ENCODE results near the gene LUC7L. TPM values are rescaled to one million over a fixed set of nuclear protein-coding genes. Genes with fewer than 3 reads are reported as not detected.

The LUC7L gene
- total RNA-seq = 29.8 and 30.0 TPM in 2 replicates

DNA sequence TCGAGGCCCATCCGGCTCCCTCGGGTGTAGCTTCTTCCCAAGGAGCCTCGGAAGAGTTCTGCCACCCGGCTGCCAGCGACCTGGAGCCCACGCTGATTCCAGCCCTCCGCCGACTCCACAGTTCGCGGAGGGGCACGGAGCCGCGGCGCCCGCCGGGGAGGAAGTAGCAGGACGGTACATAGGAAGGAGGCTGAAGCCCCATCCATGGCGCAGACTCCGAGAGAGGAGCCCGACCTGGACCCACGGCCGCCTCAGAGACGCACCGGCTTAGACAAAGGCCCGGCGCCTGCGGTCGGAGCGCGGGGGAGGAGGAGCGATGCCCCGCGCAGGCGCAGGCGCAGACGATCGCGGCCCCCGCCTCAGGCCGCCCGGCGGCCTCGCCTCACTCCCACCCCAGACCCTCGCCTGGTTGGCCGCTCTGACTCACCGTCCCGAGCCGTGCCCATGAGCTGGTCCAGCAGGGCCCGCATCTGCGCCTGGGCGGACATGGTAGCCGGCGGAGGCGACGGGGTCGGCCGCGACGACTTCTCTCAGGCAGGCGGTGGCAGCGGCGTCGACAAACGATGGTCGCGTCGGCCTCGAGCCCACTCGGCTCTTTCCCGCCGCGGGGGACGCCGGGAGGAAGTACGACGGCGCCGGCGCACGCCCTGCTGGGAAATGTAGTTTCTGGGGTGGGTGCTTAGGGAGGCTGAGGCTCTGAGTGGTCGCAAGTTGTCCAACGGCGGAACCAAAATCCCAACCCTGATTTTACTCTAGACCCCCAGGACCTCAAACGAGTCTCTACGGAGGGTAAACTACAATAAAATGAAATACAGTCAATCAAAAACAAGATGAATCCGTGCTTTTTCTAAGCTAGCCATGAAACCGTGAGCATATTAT, at the start of gene LUC7L:
TSS of gene LUC7L (minus strand) at position 598 of the 879 bp plus-strand sequence. CDS start at position 488, 110 bp downstream.

DNA sequence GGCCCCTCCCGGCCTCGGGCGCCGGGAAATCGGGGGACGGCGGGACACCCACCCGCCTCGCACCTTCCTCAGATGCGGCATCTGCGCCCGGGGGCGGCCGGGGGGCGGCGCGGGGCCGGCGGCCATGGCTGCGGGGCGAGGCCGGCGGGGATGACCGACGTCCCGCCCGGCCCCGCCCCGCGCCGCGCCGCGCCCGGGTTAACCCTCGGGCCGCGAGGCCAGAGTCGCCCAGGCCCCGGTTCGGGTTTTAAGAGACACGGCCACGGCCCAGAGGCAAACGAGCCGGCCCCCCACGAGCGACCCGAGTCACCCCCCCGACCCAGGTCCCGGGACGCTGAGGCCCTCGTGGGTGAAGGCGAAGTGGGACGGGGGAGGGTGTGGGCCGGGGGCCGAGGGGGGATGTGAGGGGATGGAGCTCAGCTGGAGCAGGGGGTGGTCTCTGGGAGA, 46.6 kb upstream of the LUC7L start, which contains the start of gene RGS11:
TSS of gene RGS11 (minus strand) at position 159 of the 447 bp plus-strand sequence. CDS start at position 126, 33 bp downstream.

DNA sequence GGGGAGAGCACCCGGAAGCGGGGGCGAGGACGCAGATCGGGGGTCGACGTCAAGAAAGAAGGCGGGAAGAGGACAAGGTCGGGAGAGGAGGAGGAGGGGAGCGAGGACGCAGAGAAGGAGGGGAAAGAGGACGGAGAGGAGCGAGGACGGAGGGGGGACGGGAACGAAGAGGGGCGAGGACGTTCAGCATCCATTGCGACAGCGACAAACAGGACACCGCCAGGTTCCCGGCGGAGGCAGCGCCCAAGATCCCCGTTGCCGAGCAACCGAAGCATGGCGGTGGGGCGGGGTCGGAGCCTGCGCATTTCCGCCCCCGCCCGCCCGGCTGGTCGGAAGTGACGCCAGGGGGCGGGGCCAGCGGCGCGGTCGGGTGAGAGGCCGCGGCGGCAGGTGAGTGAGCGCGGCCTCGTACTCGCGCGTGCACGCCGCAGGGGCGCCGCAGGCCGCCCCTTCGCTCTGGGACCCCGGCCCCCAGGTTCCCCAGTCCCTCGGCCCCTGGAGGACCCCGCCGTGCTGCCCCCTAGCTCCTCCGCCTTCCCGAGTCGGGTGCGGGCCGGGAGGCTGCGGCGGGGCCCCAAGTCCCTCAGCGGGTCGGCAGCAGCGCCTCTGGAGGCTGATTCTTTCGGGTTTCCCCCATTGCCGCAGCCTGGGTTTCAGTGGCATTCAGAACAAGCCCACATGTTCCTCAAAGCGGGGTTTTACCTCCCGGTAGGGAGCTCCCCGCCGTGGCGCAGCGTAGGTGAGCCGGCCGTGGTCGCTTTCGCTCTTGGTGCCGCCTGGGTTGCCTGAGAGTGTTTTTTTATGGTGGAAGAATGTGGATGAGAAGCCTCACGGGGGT, 5.4 kb upstream of the LUC7L start, which contains the start of gene FAM234A:
TSS of gene FAM234A (plus strand) at position 354 of the 838 bp plus-strand sequence. CDS start 19,593 bp downstream, outside the sequence.

GRCh38 chr16:180101-180675, 49.1 kb downstream of the LUC7L start, which contains the start of gene HBQ1:
TSS of gene HBQ1 (plus strand) at chr16:180459. CDS start at chr16:180487, 28 bp downstream.

DNA sequence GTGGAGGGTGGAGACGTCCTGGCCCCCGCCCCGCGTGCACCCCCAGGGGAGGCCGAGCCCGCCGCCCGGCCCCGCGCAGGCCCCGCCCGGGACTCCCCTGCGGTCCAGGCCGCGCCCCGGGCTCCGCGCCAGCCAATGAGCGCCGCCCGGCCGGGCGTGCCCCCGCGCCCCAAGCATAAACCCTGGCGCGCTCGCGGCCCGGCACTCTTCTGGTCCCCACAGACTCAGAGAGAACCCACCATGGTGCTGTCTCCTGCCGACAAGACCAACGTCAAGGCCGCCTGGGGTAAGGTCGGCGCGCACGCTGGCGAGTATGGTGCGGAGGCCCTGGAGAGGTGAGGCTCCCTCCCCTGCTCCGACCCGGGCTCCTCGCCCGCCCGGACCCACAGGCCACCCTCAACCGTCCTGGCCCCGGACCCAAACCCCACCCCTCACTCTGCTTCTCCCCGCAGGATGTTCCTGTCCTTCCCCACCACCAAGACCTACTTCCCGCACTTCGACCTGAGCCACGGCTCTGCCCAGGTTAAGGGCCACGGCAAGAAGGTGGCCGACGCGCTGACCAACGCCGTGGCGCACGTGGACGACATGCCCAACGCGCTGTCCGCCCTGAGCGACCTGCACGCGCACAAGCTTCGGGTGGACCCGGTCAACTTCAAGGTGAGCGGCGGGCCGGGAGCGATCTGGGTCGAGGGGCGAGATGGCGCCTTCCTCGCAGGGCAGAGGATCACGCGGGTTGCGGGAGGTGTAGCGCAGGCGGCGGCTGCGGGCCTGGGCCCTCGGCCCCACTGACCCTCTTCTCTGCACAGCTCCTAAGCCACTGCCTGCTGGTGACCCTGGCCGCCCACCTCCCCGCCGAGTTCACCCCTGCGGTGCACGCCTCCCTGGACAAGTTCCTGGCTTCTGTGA, 52.5 kb downstream of the LUC7L start, which contains the start of gene HBA1:
TSS of gene HBA1 (plus strand) at position 204 of the 906 bp plus-strand sequence. CDS start at position 241, 37 bp downstream.

DNA sequence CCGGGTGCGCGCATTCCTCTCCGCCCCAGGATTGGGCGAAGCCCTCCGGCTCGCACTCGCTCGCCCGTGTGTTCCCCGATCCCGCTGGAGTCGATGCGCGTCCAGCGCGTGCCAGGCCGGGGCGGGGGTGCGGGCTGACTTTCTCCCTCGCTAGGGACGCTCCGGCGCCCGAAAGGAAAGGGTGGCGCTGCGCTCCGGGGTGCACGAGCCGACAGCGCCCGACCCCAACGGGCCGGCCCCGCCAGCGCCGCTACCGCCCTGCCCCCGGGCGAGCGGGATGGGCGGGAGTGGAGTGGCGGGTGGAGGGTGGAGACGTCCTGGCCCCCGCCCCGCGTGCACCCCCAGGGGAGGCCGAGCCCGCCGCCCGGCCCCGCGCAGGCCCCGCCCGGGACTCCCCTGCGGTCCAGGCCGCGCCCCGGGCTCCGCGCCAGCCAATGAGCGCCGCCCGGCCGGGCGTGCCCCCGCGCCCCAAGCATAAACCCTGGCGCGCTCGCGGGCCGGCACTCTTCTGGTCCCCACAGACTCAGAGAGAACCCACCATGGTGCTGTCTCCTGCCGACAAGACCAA, 56.8 kb downstream of the LUC7L start, which contains the start of gene HBA2:
TSS of gene HBA2 (plus strand) at position 503 of the 568 bp plus-strand sequence. CDS start at position 540, 37 bp downstream.

GRCh38 chr16:165539-166374, 63.5 kb downstream of the LUC7L start, which contains the start of gene HBM:
TSS of gene HBM (plus strand) at chr16:165978. CDS start at chr16:165998, 20 bp downstream.

GRCh38 chr16:152141-153128, 76.8 kb downstream of the LUC7L start, which contains the start of gene HBZ:
TSS of gene HBZ (plus strand) at chr16:152644. CDS start at chr16:152910, 266 bp downstream.

Other genes starting within 250 kb of the LUC7L start
- 4.2 and 6.3 TPM in 2 replicates for gene POLR3K, start 175.8 kb downstream of the LUC7L start, total RNA-seq
- 22.5 and 26.7 TPM in 2 replicates for gene SNRNP25, start 175.6 kb downstream of the LUC7L start, total RNA-seq
- 42.1 and 50.4 TPM in 2 replicates for gene RHBDF1, start 156.8 kb downstream of the LUC7L start, total RNA-seq
- 216 and 263 TPM in 2 replicates for gene MPG, start 151.2 kb downstream of the LUC7L start, total RNA-seq
- 6.7 and 8.9 TPM in 2 replicates for gene NPRL3, start 90.8 kb downstream of the LUC7L start, total RNA-seq
- gene HBZ, start 76.8 kb downstream of the LUC7L start, total RNA-seq = not detected in 2 replicates
- not detected in 2 replicates for gene HBM, start 63.5 kb downstream of the LUC7L start, total RNA-seq
- not detected in 2 replicates for gene HBA2, start 56.6 kb downstream of the LUC7L start, total RNA-seq
- 5.8 TPM in 1 of 2 replicates, not detected in the other for gene HBA1, start 52.8 kb downstream of the LUC7L start, total RNA-seq
- gene HBQ1, start 49.0 kb downstream of the LUC7L start, total RNA-seq = not detected in 2 replicates
- 119 and 130 TPM in 2 replicates for gene FAM234A, start 5.4 kb upstream of the LUC7L start, total RNA-seq
- 4.9 and 5.2 TPM in 2 replicates for gene RGS11, start 46.5 kb upstream of the LUC7L start, total RNA-seq
- gene ARHGDIG, start 51.1 kb upstream of the LUC7L start, total RNA-seq = 2.2 and 2.3 TPM in 2 replicates
- 0.18 and 0.32 TPM in 2 replicates for gene PDIA2, start 53.7 kb upstream of the LUC7L start, total RNA-seq
- 16.2 and 21.5 TPM in 2 replicates for gene AXIN1, start 123.3 kb upstream of the LUC7L start, total RNA-seq
- 59.8 and 94.1 TPM in 2 replicates for gene MRPL28, start 141.1 kb upstream of the LUC7L start, total RNA-seq
- gene PGAP6, start 152.5 kb upstream of the LUC7L start, total RNA-seq = 40.1 and 47.3 TPM in 2 replicates
- gene NME4, start 167.8 kb upstream of the LUC7L start, total RNA-seq = 175 and 182 TPM in 2 replicates
- 9.6 and 16.8 TPM in 2 replicates for gene DECR2, start 172.4 kb upstream of the LUC7L start, total RNA-seq
- 32.1 and 33.0 TPM in 2 replicates for gene RAB11FIP3, start 196.2 kb upstream of the LUC7L start, total RNA-seq

Data from cardiac atrium fibroblast (primary cell).